GM23248 (cell line): ENCODE data around the gene OLA1.

Experiments used
- EZH2 ChIP-seq: fragments of 200-600 bp; sonication (generic); IDR thresholded peaks from 2 replicates; pipeline ENCODE4 v1.6.1; 2018; ENCODE audit warnings: antibody characterized with exemption, mild to moderate bottlenecking; ENCODE audit not compliant: insufficient read depth, poor library complexity, severe bottlenecking
- EZH2phosphoT487 ChIP-seq: fragments of 200-600 bp; sonication (generic); IDR thresholded peaks from 2 replicates; pipeline ENCODE4 v1.6.1; 2018; ENCODE audit warnings: antibody characterized with exemption, moderate library complexity, mild to moderate bottlenecking, low read depth; ENCODE audit not compliant: insufficient read depth

- TF ChIP-seq EZH2 (no peak), EZH2phosphoT487 (no peak)
These were observed 195.8 kb downstream of the OLA1 start for GRCh38 chr2:174052584-174052976.
